ENCODE measurements around the gene TANGO6.

- no peak for TF ChIP-seq POLR2A (IDR thresholded peaks at IDR 0.05)
- TF ChIP-seq CTCF (IDR thresholded peaks at IDR 0.05): no peak
- TF ChIP-seq EP300 (IDR thresholded peaks at IDR 0.05): no peak
These were observed 185.8 kb downstream of the TANGO6 start for GRCh38 chr16:69029121-69029520.

Data from tibial nerve (tissue), 4 donors.